CD4-positive, alpha-beta memory T cell (primary cell): ENCODE measurements around the gene GAB4. TPM values are rescaled to one million over a fixed set of nuclear protein-coding genes. Genes with fewer than 3 reads are reported as not detected.

Source experiments
- polyA plus RNA-seq, 2 donors: library from polyadenylated mRNA; unstranded; fragments of 300-500 nt; fragmentation: Illumina TruSeq; gene quantifications; one replicate each; pipeline ENCODE4 v1.2.3, GENCODE V29; 2021
- total RNA-seq, 2 experiments: library from RNA; stranded (reverse); gene quantifications; one replicate each; pipeline ENCODE4 v1.2.3, GENCODE V29; 2021

Gene GAB4
- total and polyA plus RNA-seq, 4 experiments from 2014 or later = not detected

Other genes with a start within 250 kb of the GAB4 start
- not detected for gene XKR3, start 182.8 kb downstream of the GAB4 start, total RNA-seq
- gene XKR3, start 182.8 kb downstream of the GAB4 start, polyA plus RNA-seq = not detected
- 10 to 100 TPM; 71.6 to 77.2 TPM for gene IL17RA, start 76.8 kb upstream of the GAB4 start, total RNA-seq
- gene IL17RA, start 76.8 kb upstream of the GAB4 start, polyA plus RNA-seq = 10 to 100 TPM; 19.8 to 39.9 TPM
- gene TMEM121B, start 113.1 kb upstream of the GAB4 start, total RNA-seq = under 1 TPM in 1 of 2 experiments, not detected in 1; 0.12 TPM
- not detected for gene TMEM121B, start 113.1 kb upstream of the GAB4 start, polyA plus RNA-seq
- gene HDHD5, start 151.1 kb upstream of the GAB4 start, total RNA-seq = 10 to 100 TPM; 23.1 to 23.3 TPM
- 10 to 100 TPM; 51.6 to 86.7 TPM for gene HDHD5, start 151.1 kb upstream of the GAB4 start, polyA plus RNA-seq
- gene ADA2, start 211.2 kb upstream of the GAB4 start, total RNA-seq = 100 to 1,000 TPM; 133 to 147 TPM
- 10 to 100 TPM; 67.3 to 77.1 TPM for gene ADA2, start 211.2 kb upstream of the GAB4 start, polyA plus RNA-seq